HG02943 (cell line): Measurements from ENCODE around the gene TNNI2.

Source experiments
- ATAC-seq: cut with Tn5 transposase; IDR thresholded peaks from one replicate; pipeline ENCODE4 v1.9.1; 2021; ENCODE audit warnings: mild to moderate bottlenecking, low read depth, moderate library complexity; ENCODE audit not compliant: unreplicated experiment

The TNNI2 gene

DNA sequence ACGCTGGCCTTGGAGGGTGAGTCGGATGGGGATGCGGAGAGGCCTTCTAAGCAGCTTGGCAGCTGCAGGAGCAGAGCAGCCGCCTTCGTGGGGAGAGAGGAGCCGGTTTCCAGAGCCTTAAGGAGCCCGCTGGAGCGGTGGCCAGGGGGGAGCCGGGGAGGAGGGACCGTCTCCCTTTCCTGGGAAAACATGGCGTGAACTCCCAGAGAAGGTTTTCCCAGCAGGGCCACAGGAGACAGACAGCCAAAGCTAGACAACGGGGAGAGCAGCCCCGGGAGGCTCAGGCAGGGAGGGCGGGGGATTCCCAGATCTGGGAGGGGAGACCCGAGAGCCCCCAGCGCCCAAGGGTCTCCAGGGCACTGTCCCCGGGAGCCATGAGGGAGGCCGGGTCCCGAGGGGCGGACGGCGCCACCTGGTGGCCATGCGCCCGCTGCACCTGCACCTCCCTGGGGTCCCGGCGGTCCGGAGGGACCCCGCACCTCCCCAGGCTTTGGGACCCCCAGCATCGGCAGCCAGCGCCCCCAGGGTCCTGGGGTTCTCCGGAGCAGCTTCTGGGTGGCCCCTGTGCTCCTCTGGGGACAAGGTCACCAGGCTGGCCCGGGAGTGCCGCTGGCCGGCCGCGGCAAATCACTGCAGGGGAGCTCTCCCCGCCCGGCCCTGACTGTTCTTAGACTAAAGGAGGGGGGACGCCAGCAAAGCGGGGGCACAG, 6.4 kb upstream of the TNNI2 start:
- no peak for ATAC-seq

- no peak for ATAC-seq
These were observed 5.9 kb upstream of the TNNI2 start for GRCh38 chr11:1832920-1833295.

GRCh38 chr11:1834062-1834610, 4.6 kb upstream of the TNNI2 start:
- ATAC-seq: no peak

GRCh38 chr11:1834779-1835670, 3.8 kb upstream of the TNNI2 start, which contains the start of gene SYT8:
SYT8 (plus strand) TSS chr11:1834990; CDS start chr11:1835106, 116 bp downstream.
- ATAC-seq: no peak

DNA sequence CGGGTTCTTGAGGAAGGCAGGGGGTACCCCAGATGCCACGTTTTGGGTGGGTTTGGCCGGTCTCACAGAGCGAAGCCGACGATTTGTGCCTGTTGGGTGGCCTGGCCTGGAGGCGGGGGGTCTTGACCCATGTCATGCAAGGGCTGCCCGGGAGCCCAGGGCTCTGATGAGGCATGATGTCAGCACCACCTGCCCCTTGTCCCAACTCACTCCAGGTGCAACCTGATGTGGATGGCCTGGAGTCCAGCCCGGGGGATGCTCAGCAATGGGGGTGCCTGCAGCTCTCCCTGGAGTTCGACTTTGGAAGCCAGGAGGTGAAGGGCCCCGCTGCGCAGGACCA, 3.1 kb upstream of the TNNI2 start:
- ATAC-seq: no peak

DNA sequence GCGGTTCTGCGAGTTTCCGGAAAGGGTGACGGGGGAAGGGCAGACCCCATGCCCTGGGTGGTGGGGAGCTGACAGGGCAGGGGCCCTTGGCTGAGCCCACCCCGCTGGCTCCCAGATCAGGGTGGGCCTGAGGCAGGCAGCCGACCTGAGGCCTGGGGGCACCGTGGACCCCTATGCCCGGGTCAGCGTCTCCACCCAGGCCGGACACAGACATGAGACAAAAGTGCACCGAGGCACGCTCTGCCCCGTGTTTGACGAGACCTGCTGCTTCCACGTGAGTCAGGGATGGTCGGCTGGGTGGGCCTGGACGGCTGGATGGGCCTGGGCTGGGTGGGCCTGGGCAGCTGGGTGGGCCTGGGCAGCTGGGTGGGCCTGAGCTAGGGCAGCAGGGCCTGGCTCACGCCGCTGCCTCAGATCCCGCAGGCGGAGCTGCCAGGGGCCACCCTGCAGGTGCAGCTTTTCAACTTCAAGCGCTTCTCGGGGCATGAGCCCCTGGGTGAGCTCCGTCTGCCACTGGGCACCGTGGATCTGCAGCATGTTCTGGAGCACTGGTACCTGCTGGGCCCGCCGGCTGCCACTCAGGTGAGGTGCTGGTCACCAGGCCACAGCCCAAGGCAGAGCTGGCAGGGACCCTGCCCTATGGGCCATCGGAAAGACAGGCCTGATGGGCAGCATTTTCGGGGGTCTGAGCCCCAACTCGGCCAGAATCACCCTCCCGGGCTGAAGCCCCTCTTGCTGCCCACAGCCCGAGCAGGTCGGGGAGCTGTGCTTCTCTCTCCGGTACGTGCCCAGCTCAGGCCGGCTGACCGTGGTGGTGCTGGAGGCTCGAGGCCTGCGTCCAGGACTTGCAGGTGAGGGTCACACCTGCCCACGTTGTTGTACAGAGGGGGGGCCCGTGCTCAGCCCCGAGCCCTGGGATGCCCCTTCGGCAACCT, 2.5 kb upstream of the TNNI2 start:
- no peak for ATAC-seq

DNA sequence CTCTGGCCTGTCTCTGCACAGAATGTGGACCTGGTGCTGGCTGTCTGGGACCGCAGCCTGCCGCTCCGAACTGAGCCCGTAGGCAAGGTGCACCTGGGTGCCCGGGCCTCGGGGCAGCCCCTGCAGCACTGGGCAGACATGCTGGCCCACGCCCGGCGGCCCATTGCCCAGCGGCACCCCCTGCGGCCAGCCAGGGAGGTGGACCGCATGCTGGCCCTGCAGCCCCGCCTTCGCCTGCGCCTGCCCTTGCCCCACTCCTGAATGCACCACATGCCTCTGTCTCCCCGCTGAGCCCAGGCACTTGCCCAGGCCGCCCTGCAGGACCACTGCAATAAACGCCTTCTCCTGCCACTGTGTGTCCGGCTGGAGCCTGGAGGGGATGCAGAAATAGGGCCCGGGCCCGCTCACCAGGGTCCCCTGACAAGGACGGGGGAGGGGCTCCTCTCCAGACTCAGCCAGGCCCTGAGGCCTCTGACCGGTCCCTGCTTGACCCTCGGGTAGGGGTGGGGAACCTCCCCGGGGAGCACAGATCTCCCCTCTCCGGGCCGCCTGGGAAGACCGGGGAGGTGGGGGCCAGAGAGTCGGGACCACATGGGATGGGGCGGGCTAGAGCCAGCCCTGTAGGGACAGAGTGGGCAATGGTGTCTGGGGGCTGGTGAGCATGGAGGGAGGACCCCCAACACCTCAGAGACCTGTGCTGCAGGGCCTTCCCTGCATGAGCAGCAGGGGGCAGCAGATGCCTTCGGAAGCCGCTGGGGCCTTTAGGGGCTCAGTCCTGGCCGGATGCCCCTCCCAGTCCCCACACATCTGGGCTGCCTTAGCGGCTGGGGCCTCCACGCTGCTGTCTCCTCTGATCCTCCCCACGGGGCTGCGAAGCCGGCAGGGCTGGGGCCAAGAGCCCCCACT, 1.4 kb upstream of the TNNI2 start:
- peak; percentile 56 for ATAC-seq

DNA sequence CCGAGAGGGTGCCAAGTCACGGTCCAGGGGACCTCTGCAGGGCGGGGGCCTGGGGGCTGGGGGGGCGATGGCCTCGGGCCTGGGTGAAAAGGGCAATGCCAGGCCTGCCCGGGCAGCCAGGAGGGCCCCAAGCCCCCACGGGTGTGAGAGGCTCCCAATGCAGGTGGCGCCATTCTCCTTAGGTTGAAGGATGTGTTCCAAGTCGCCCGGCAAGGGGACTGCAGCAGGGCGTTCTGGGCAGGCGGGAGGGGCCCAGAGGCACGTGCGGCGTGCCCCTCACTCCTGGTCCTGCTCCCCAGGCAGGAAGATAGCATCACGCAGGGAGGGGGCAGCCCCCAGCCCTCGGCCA, 730 bp upstream of the TNNI2 start:
- no peak for ATAC-seq

- no peak for ATAC-seq
These were observed 583 bp downstream of the TNNI2 start for GRCh38 chr11:1839204-1839923.

GRCh38 chr11:1839924-1840779, 1.4 kb downstream of the TNNI2 start:
- no peak for ATAC-seq

- ATAC-seq: no peak
These were observed 2.1 kb downstream of the TNNI2 start for GRCh38 chr11:1840780-1841480.

DNA sequence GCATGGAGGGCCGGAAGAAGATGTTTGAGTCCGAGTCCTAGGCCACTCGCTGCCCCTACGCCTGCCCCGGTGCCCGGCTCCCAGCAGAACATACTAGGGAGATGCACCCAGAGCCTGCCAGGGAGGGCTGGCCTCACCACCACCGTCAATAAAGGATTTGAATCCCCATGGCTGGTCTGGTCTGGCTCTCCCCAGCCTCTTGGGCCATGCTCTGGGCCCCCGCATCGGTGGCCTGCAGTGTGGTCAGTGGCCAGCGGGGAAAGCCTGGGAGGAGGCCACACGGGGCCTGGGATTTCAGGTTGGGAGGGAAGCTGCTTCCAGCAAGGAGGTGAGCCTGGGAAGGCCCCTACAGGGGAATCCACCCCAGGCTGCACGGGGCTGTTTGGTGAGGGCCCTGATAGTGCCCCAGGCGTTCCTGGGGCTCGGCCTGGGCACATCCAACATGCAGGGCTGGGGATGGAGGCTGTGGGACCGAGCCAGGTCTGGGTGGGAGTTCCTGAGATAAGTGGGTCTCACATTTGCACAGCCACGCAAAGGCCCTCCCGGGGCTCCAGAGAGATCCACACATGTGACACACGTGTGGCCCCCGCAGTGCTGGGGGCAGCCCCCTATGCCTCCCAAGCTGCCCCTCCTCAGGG, 2.8 kb downstream of the TNNI2 start:
- no peak for ATAC-seq

- ATAC-seq: no peak
These were observed 3.6 kb downstream of the TNNI2 start for GRCh38 chr11:1842149-1843097.

DNA sequence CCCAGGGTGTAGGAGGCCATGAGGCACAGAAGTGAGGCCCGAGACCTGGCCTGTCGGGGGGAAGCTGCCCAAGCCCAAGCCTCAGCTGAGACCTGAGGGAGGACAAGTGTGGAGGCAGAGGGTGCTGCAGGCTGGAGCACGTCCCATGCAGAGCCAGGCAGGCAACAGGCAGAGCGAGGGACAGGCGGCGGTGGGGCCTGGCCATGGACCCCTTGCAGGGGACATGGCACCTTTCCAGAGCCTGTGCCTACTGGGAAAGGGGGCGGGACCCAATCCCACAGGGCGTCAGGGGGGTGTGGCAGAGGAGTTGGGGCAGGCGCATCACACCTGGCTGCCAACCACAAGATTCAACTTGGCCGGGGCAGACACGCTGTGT, 4.3 kb downstream of the TNNI2 start:
- ATAC-seq: no peak

- ATAC-seq: no peak
These were observed 5.0 kb downstream of the TNNI2 start for GRCh38 chr11:1843796-1844195.
